B cell (primary cell): ENCODE data around the gene CAVIN2.

Experiments used
- CTCF ChIP-seq: fragments of 200-600 bp; IDR thresholded peaks from one replicate; pipeline ENCODE4 v1.8.0; 2022; ENCODE audit warnings: antibody characterized with exemption, mild to moderate bottlenecking
- EZH2 ChIP-seq: IDR thresholded peaks from 2 replicates; pipeline ENCODE4 v1.6.1; 2012; ENCODE audit warnings: borderline replicate concordance, low read depth, mild to moderate bottlenecking, moderate library complexity, low read length; ENCODE audit not compliant: insufficient read depth, poor library complexity, severe bottlenecking

GRCh38 chr2:191790737-191791136, 56.2 kb downstream of the CAVIN2 start:
- TF ChIP-seq CTCF (no peak), EZH2 (no peak)
